PC-9 (cell line): ENCODE measurements around the gene NAP1L4. TPM values are rescaled to one million over a fixed set of nuclear protein-coding genes. Genes with fewer than 3 reads are reported as not detected.

Experiments
- BruUV-seq: library from RNA; stranded (reverse); fragments of 400-500 nt; replicated peaks from 2 replicates; lab custom pipeline; 2021; lab: Mats Ljungman, UMichigan
- CTCF ChIA-PET: fragments of 300-600 bp; sonication (Branson Sonifier 250); formaldehyde crosslinking; loops from one replicate; lab custom pipeline; 2022; ENCODE audit warnings: antibody characterized with exemption; lab: Charles Lee
- POLR2A ChIA-PET: fragments of 300-600 bp; sonication (Branson Sonifier 250); formaldehyde crosslinking; loops from one replicate; lab custom pipeline; 2022; ENCODE audit warnings: antibody characterized with exemption; ENCODE audit not compliant: unreplicated experiment; lab: Charles Lee
- DNase-seq, 2 experiments: peaks; one replicate each; pipeline versions ENCODE4 v3.0.0 to v3.0.0-alpha.2; 2015 to 2022; ENCODE audit warnings: mixed read lengths in 1 of 2
- H2AFZ ChIP-seq: fragments of 200-600 bp; sonication (generic); 2 replicates; pipeline ENCODE4 v1.8.1; 2017; ENCODE audit warnings: antibody characterized with exemption
- H3F3A ChIP-seq: fragments of 200-600 bp; sonication (generic); 2 replicates; pipeline ENCODE4 v1.8.1; 2017; ENCODE audit warnings: antibody characterized with exemption, mild to moderate bottlenecking, low read depth; ENCODE audit not compliant: insufficient read depth
- H3K27ac ChIP-seq: fragments of 200-600 bp; sonication (generic); 2 replicates; pipeline ENCODE4 v1.6.1; 2016; ENCODE audit warnings: mixed run types
- H3K27me3 ChIP-seq: fragments of 200-600 bp; sonication (generic); 2 replicates; pipeline ENCODE4 v1.6.1; 2016; ENCODE audit warnings: low read depth, mixed run types; ENCODE audit not compliant: insufficient read depth
- H3K36me3 ChIP-seq: fragments of 200-600 bp; sonication (generic); 2 replicates; pipeline ENCODE4 v1.6.1; 2016; ENCODE audit warnings: low read depth, mixed run types
- H3K4me1 ChIP-seq: fragments of 200-600 bp; sonication (generic); replicated peaks from 2 replicates; pipeline ENCODE4 v1.6.1; 2016; ENCODE audit warnings: mixed run types; ENCODE audit not compliant: insufficient read depth
- H3K4me2 ChIP-seq: fragments of 200-600 bp; sonication (generic); 2 replicates; pipeline ENCODE4 v1.6.1; 2017; ENCODE audit warnings: mixed run types
- H3K4me3 ChIP-seq: fragments of 200-600 bp; sonication (generic); 2 replicates; pipeline ENCODE4 v1.6.1; 2016; ENCODE audit warnings: mixed run types
- H3K79me2 ChIP-seq: fragments of 200-600 bp; sonication (generic); 2 replicates; pipeline ENCODE4 v1.6.1; 2017; ENCODE audit warnings: low read depth, mixed run types
- H3K9me2 ChIP-seq: fragments of 200-600 bp; sonication (generic); 2 replicates; pipeline ENCODE4 v1.8.1; 2017; ENCODE audit warnings: mild to moderate bottlenecking; ENCODE audit not compliant: insufficient read depth
- H3K9me3 ChIP-seq: fragments of 200-600 bp; sonication (generic); 2 replicates; pipeline ENCODE4 v1.8.1; 2016; ENCODE audit warnings: low read depth; ENCODE audit not compliant: insufficient read depth
- H4K20me1 ChIP-seq: fragments of 200-600 bp; sonication (generic); 2 replicates; pipeline ENCODE4 v1.8.1; 2017; ENCODE audit not compliant: insufficient read depth
- EZH2 ChIP-seq: fragments of 200-600 bp; sonication (generic); IDR thresholded peaks from 2 replicates; pipeline ENCODE4 v1.8.0; 2017; ENCODE audit warnings: antibody characterized with exemption, low read depth
- intact Hi-C: fragments of 100-400 bp; cut with micrococcal nuclease; formaldehyde crosslinking; loops from one replicate; pipeline ENCODE4 v1.10.0; 2022; ENCODE audit not compliant: unreplicated experiment
- total RNA-seq: library from RNA; stranded (reverse); gene quantifications from 2 replicates; pipeline ENCODE4 v1.2.3, GENCODE V29; 2021
- TF ChIP-seq, protein P1 (sequence below): fragments of 200-600 bp; sonication (generic); conservative IDR thresholded peaks from 2 replicates; pipeline ENCODE4 v1.6.1; 2017; ENCODE audit warnings: mixed run types, antibody characterized with exemption, mild to moderate bottlenecking, moderate library complexity

NAP1L4 gene
- total RNA-seq, 1 experiment from 2014 or later = 86.7 TPM

DNA sequence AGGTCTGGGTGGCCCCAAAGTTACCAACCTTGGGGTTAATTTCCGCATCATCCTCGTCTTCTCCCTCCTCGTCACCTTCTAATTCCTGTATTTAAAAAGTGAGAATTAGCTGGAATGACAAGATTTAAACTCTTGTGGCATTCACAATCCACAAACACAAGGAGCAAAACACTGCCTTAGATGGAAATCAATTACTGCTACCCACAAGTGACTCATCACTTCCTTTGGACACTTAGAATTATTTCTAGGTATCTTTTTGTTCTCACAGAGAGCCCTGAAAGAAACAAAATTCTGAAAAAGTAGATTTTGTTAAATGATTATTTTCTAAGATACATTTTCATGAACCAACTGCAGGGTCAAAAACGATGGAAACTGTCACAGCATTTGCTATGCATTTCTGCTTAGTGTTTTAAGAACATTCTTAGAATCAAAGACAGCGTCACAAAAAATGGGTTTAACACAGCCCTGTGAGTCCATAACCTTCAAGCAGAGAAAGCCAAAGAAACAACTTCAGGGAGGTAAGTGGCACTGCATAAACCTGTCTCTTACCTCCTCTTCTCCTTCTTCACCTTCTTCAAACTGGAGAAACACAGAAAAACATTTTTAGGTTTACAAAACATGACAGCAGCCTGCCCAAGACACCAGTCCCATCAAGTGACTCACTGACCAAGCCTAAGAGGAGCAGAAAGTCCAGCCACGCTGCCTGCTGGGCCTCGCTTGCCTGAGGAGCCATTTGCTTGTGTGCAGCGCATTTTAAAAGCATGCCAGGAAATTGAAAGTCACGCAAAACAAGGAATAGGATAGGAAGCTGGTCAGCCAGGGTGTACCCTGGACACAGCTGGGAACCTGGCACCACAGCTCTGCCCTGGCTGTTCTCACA is 40.7 kb downstream of the NAP1L4 start:
- Histone ChIP-seq H4K20me1 (no peaks in the 10 kb centered on the region), H3F3A (peaks cover 7% of the 10 kb centered on the region; the same call in 1 of the 2 replicates), H3K36me3 (no peaks in the 10 kb centered on the region), H2AFZ (no peak overlapping the region), H3K9me3 (no peaks in the 10 kb centered on the region), H3K79me2 (no peaks in the 10 kb centered on the region), H3K4me2 (no peak overlapping the region), H3K4me1 (no peaks in the 10 kb centered on the region; the same call in 1 of the 2 replicates), H3K27ac (0 out of 2 replicates have a peak overlapping the region, but pooled peaks have one; percentile 29), H3K27me3 (no peaks in the 10 kb centered on the region), H3K9me2 (no peaks in the 10 kb centered on the region), H3K4me3 (no peak overlapping the region)
- POLR2A ChIA-PET = no interaction called here
- CTCF ChIA-PET = no interaction called here
- BruUV-seq = no TSS peak
- intact Hi-C loops = no loop called here
- DNase-seq = no peak
- TF ChIP-seq EZH2 = no peak
- TF ChIP-seq, protein P1, sequence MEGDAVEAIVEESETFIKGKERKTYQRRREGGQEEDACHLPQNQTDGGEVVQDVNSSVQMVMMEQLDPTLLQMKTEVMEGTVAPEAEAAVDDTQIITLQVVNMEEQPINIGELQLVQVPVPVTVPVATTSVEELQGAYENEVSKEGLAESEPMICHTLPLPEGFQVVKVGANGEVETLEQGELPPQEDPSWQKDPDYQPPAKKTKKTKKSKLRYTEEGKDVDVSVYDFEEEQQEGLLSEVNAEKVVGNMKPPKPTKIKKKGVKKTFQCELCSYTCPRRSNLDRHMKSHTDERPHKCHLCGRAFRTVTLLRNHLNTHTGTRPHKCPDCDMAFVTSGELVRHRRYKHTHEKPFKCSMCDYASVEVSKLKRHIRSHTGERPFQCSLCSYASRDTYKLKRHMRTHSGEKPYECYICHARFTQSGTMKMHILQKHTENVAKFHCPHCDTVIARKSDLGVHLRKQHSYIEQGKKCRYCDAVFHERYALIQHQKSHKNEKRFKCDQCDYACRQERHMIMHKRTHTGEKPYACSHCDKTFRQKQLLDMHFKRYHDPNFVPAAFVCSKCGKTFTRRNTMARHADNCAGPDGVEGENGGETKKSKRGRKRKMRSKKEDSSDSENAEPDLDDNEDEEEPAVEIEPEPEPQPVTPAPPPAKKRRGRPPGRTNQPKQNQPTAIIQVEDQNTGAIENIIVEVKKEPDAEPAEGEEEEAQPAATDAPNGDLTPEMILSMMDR = no peak

DNA sequence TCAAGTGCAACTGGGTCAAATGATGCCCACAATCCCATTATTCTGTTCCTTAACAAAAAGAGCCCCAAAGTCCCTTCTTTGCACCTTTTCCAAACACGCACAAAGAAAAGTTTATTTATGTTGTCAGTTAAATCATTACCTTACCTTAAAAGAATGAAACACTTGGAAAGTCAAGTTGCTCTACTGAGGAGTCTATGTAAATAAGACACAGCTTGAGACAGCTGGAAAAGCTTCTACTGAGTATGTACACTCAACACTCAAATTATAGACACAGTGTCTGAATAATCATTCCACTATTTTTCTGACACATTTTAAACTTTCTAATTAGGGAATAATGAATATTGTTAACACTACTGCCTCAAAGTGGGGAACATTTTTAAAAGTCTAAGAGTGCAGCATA is 41.3 kb downstream of the NAP1L4 start:
- TF ChIP-seq, protein P1 = no peak
- no peak for TF ChIP-seq EZH2
- Histone ChIP-seq H4K20me1 (no peaks in the 10 kb centered on the region), H3K4me1 (no peaks in the 10 kb centered on the region; the same call in 1 of the 2 replicates), H3K36me3 (no peaks in the 10 kb centered on the region), H2AFZ (no peak overlapping the region), H3K4me2 (no peak overlapping the region), H3K27ac (no peak overlapping the region), H3K79me2 (no peaks in the 10 kb centered on the region), H3K27me3 (no peaks in the 10 kb centered on the region), H3K9me3 (no peaks in the 10 kb centered on the region), H3F3A (peaks cover 7% of the 10 kb centered on the region; the same call in 1 of the 2 replicates), H3K9me2 (no peaks in the 10 kb centered on the region), H3K4me3 (no peak overlapping the region)
- BruUV-seq = no TSS peak
- intact Hi-C loops = no loop called here
- ChIA-PET POLR2A (no interaction called here), CTCF (no interaction called here)
- DNase-seq = no peak

DNA sequence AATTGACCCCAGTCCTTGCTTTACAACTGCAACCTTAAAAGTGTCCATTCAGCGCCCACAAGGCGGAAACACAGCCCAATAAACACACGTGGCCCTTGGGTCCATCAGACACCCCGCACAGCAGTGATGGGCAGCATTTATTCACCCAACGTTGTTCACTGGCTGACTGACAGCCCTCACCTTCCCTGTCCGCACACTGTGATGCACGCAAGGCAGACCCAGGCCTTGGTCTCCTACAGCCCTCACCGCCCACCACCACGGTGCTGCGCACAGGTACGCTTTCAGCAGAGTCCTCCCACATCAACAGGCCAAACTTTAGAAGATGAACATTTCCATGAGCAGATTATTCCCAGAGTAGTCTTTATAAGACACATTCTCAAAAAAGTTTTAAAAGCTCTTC is 42.2 kb downstream of the NAP1L4 start:
- no peak overlapping the region for H3K4me3 ChIP-seq
- no peaks in the 10 kb centered on the region; the same call in 1 of the 2 replicates for H3K4me1 ChIP-seq
- no TSS peak for BruUV-seq
- no peaks in the 10 kb centered on the region for H3K36me3 ChIP-seq
- CTCF ChIA-PET = no interaction called here
- DNase-seq = no peak
- POLR2A ChIA-PET = interaction anchor here (0.6 kb wide), 1 partner anchor 26 kb away, joined by 3 read pairs; no protein-coding TSS in a partner anchor
- no peaks in the 10 kb centered on the region for H3K9me2 ChIP-seq
- no peaks in the 10 kb centered on the region for H3K9me3 ChIP-seq
- H2AFZ ChIP-seq = no peak overlapping the region
- no peaks in the 10 kb centered on the region for H3K79me2 ChIP-seq
- TF ChIP-seq EZH2 = no peak
- TF ChIP-seq, protein P1 = no peak
- H3K27ac ChIP-seq = no peak overlapping the region
- intact Hi-C loops = no loop called here
- no peaks in the 10 kb centered on the region for H4K20me1 ChIP-seq
- no peaks in the 10 kb centered on the region for H3K27me3 ChIP-seq
- H3F3A ChIP-seq = peaks cover 7% of the 10 kb centered on the region; the same call in 1 of the 2 replicates
- no peak overlapping the region for H3K4me2 ChIP-seq
